Hair follicular keratinocyte (primary cell): Measurements from ENCODE around the gene CALCR. TPM values are rescaled to one million over a fixed set of nuclear protein-coding genes. Genes with fewer than 3 reads are reported as not detected.

Source experiments
- total RNA-seq: library from RNA; depleted of rRNA; stranded (reverse); fragments of >200 nt; gene quantifications from 2 replicates; pipeline ENCODE4 v1.2.3, GENCODE V29; 2015

CALCR gene
- total RNA-seq: not detected in 2 replicates

DNA sequence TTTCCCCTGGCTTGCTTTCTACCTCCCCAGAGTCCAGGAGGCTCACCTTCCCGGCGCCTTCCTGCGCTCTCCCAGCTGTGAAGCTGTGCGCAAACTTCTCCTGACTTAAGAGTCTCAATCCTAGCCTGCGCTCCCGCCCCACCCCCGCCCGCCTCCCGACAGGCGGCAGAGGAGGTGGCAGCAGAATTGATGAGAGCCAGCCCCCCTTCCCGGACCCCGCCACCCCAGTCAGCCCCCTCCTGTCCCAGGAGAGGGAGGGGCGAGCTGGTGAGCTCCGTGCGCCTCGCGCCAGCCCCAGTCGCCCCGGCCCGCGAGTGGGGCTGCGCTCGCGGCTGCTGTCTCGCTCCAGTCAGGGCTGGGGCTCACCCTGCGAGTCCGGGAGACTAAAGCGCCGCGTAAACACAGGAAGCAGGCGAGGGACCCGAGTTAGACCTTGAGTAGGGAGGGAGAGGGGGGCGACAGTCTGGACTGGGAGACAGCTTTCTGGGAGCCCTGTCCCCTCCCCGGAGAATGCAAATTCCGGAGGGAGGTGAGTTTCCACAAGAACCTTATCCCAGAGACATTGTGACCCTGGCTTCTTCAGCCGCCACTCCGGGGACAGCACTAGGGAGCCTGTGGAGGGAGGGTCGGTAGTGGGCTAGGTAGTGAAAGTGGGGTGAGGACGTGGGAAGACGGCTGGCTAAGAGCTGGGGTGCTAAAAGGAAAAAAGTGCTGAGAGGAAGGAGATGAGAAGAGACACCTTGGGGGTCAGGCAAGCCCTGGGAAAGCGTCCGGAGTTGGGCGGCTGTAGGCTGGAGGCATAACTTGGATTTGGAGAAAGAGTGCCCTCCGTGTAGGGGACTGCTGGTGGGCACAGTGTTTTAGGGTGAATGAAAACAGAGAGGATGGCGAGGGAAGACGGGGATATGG is at the start of gene CALCR:
Gene CALCR (minus strand): TSS at position 79 of the 909 bp plus-strand sequence. CDS start 87,743 bp downstream, outside the sequence.

